Chondrocyte (in vitro differentiated cells): ENCODE measurements around the gene JAG2. TPM values are rescaled to one million over a fixed set of nuclear protein-coding genes. Genes with fewer than 3 reads are reported as not detected.

ENCODE experiments used
- DNase-seq: peaks from one replicate; pipeline ENCODE4 v3.0.0; 2021; ENCODE audit warnings: mixed read lengths, low spot score
- H3K27ac Mint-ChIP-seq: one replicate; pipeline ENCODE4 v1.8.0; 2021; ENCODE audit warnings: mild to moderate bottlenecking, moderate library complexity, mixed read lengths; ENCODE audit not compliant: unreplicated experiment
- H3K27me3 Mint-ChIP-seq: 2 replicates; pipeline ENCODE4 v1.8.0; 2021; ENCODE audit warnings: low read depth, mixed read lengths
- H3K36me3 Mint-ChIP-seq: 2 replicates; pipeline ENCODE4 v1.8.0; 2021; ENCODE audit warnings: low read depth, mixed read lengths
- H3K4me1 Mint-ChIP-seq: 2 replicates; pipeline ENCODE4 v1.8.0; 2021; ENCODE audit warnings: low read depth, mild to moderate bottlenecking, mixed read lengths
- H3K4me3 Mint-ChIP-seq: one replicate; pipeline ENCODE4 v1.8.0; 2021; ENCODE audit warnings: mild to moderate bottlenecking, moderate library complexity, mixed read lengths; ENCODE audit not compliant: unreplicated experiment
- H3K9me3 Mint-ChIP-seq: 2 replicates; pipeline ENCODE4 v1.8.0; 2021; ENCODE audit warnings: low read depth, mixed read lengths
- CTCF ChIP-seq: fragments of 200-600 bp; sonication (generic); IDR thresholded peaks from 2 replicates; pipeline ENCODE4 v1.5.0; 2021; ENCODE audit warnings: antibody characterized with exemption, mild to moderate bottlenecking, moderate library complexity
- total RNA-seq: library from RNA; stranded (reverse); gene quantifications from 3 replicates; pipeline ENCODE4 v1.2.1, GENCODE V29; 2021

The JAG2 gene
- total RNA-seq, 1 donor from 2014 or later = 18.2 TPM

- no peak for DNase-seq
- no peak for TF ChIP-seq CTCF
- Mint-ChIP-seq H3K36me3 (peaks cover 1% of the 10 kb centered on the region), H3K9me3 (no peaks in the 10 kb centered on the region), H3K27me3 (no peaks in the 10 kb centered on the region), H3K27ac (no peak overlapping the region), H3K4me3 (no peak overlapping the region), H3K4me1 (peaks cover 4% of the 10 kb centered on the region)
Observed at GRCh38 chr14:105209646-105210045, 41.1 kb upstream of the JAG2 start.

- H3K36me3 Mint-ChIP-seq = peaks cover 1% of the 10 kb centered on the region
- no peak for DNase-seq
- no peak overlapping the region for H3K4me3 Mint-ChIP-seq
- H3K4me1 Mint-ChIP-seq = peaks cover 4% of the 10 kb centered on the region
- H3K27me3 Mint-ChIP-seq = no peaks in the 10 kb centered on the region
- TF ChIP-seq CTCF = no peak
- H3K9me3 Mint-ChIP-seq = no peaks in the 10 kb centered on the region
- no peak overlapping the region for H3K27ac Mint-ChIP-seq
Observed at GRCh38 chr14:105209091-105209490, 40.5 kb upstream of the JAG2 start.

GRCh38 chr14:105208738-105209075 lies 40.1 kb upstream of the JAG2 start:
- peaks cover 4% of the 10 kb centered on the region for H3K4me1 Mint-ChIP-seq
- no peaks in the 10 kb centered on the region for H3K27me3 Mint-ChIP-seq
- H3K9me3 Mint-ChIP-seq = no peaks in the 10 kb centered on the region
- H3K27ac Mint-ChIP-seq = no peak overlapping the region
- no peak overlapping the region for H3K4me3 Mint-ChIP-seq
- H3K36me3 Mint-ChIP-seq = peaks cover 1% of the 10 kb centered on the region
- no peak for TF ChIP-seq CTCF
- DNase-seq = no peak

GRCh38 chr14:105207996-105208737 lies 39.6 kb upstream of the JAG2 start:
- H3K36me3 Mint-ChIP-seq = peaks cover 1% of the 10 kb centered on the region
- no peak overlapping the region for H3K4me3 Mint-ChIP-seq
- H3K9me3 Mint-ChIP-seq = no peaks in the 10 kb centered on the region
- no peak overlapping the region for H3K27ac Mint-ChIP-seq
- no peak for DNase-seq
- no peak for TF ChIP-seq CTCF
- H3K4me1 Mint-ChIP-seq = peaks cover 4% of the 10 kb centered on the region
- no peaks in the 10 kb centered on the region for H3K27me3 Mint-ChIP-seq

GRCh38 chr14:105207460-105207901 lies 38.9 kb upstream of the JAG2 start:
- no peak overlapping the region for H3K27ac Mint-ChIP-seq
- no peaks in the 10 kb centered on the region for H3K9me3 Mint-ChIP-seq
- peaks cover 1% of the 10 kb centered on the region for H3K36me3 Mint-ChIP-seq
- peaks cover 4% of the 10 kb centered on the region for H3K4me1 Mint-ChIP-seq
- peak; percentile 34 for TF ChIP-seq CTCF
- no peak overlapping the region for H3K4me3 Mint-ChIP-seq
- DNase-seq = no peak
- no peaks in the 10 kb centered on the region for H3K27me3 Mint-ChIP-seq
